ENCODE results near the gene DPF3. TPM values are rescaled to one million over a fixed set of nuclear protein-coding genes. Genes with fewer than 3 reads are reported as not detected.

DPF3 gene
- total and polyA plus RNA-seq, 11 donors = 13.5 to 53.8 (median 37.0) TPM

DNA sequence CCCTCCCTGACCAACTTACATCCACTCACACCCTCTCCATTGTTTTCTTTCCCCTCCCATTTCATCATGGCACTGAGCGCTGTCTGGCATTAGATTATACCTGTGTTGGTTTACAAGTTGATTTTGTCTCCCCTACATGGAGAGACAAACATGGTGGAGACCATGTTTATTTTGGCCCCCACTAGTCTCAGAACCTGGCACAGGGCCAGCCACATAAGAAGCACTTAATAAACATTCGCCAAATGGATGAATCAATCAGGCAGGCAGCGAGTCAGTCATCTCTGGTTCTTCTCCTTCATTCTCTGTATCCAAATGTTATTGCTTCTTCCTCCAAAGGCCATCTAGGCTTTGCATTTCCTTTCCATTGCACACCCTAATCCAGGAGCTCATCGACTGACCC is 177.4 kb downstream of the DPF3 start:
- Histone ChIP-seq H3K27me3 (no peaks in the 10 kb centered on the region), H3K4me3 (no peak overlapping the region), H3K4me1 (peaks cover 0 to 74% (median 32%) of the 10 kb centered on the region in 12 donors), H3K36me3 (peaks cover 0 to 13% (median 0%) of the 10 kb centered on the region in 9 donors), H3K27ac (peak overlapping the region; percentile 29 to 93 (median 88)), H3K9me3 (no peaks in the 10 kb centered on the region)
- no peak for ATAC-seq
- intact Hi-C loops (cut with DNase I) = loop anchor here in 7 of 10 donors (5.0 to 10.0 kb wide), 3 partner anchors 98 to 178 kb away; partner anchors contain the start of gene DPF3 (in 6 of the 7)
- 70 to 78% (median 71%) methylated on average over 4 of the region's 4 CpGs for WGBS, 4 donors
- TF ChIP-seq, protein P1, sequence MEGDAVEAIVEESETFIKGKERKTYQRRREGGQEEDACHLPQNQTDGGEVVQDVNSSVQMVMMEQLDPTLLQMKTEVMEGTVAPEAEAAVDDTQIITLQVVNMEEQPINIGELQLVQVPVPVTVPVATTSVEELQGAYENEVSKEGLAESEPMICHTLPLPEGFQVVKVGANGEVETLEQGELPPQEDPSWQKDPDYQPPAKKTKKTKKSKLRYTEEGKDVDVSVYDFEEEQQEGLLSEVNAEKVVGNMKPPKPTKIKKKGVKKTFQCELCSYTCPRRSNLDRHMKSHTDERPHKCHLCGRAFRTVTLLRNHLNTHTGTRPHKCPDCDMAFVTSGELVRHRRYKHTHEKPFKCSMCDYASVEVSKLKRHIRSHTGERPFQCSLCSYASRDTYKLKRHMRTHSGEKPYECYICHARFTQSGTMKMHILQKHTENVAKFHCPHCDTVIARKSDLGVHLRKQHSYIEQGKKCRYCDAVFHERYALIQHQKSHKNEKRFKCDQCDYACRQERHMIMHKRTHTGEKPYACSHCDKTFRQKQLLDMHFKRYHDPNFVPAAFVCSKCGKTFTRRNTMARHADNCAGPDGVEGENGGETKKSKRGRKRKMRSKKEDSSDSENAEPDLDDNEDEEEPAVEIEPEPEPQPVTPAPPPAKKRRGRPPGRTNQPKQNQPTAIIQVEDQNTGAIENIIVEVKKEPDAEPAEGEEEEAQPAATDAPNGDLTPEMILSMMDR (IDR thresholded peaks at IDR 0.05) = no peak
- no peak for TF ChIP-seq POLR2A (IDR thresholded peaks at IDR 0.05)
- no peak for DNase-seq

DNA sequence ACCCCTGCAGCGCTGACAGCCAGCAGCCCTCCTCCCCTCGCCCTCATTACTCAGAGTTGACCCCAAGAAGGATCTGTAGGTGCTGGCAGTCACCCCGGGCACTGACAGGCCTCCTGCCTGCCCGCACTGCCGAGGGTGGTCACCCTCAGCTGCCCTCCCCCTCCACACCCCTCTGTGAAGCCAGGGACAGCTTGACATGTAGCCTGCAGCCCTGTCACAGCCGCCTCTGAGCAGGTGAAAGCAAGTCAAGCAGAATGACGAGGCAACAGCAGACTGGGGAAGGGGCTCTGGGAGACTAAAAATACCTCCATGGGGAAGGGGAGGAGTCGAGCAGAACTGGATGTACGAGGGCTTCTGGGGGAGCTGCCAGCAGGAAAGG is 178.1 kb downstream of the DPF3 start:
- no peaks in the 10 kb centered on the region for H3K9me3 ChIP-seq
- H3K27me3 ChIP-seq = no peaks in the 10 kb centered on the region
- 22 to 38% (median 23%) methylated on average over 9 of the region's 9 CpGs for WGBS, 4 donors
- H3K27ac ChIP-seq = peak overlapping the region; percentile 74 to 93 (median 88)
- intact Hi-C loops (cut with DNase I) = loop anchor here in 7 of 10 donors (5.0 to 10.0 kb wide), 3 partner anchors 99 to 179 kb away; partner anchors contain the start of gene DPF3 (in 6 of the 7)
- H3K4me3 ChIP-seq = no peak overlapping the region
- H3K36me3 ChIP-seq = peaks cover 0 to 13% (median 0%) of the 10 kb centered on the region in 9 donors
- peak; percentile 59 to 92 (median 74) for DNase-seq
- no peak for TF ChIP-seq POLR2A (IDR thresholded peaks at IDR 0.05)
- TF ChIP-seq, protein P1 (IDR thresholded peaks at IDR 0.05) = no peak
- peaks cover 0 to 70% (median 32%) of the 10 kb centered on the region in 12 donors for H3K4me1 ChIP-seq
- ATAC-seq = peak; percentile 80 to 87 (median 82)

DNA sequence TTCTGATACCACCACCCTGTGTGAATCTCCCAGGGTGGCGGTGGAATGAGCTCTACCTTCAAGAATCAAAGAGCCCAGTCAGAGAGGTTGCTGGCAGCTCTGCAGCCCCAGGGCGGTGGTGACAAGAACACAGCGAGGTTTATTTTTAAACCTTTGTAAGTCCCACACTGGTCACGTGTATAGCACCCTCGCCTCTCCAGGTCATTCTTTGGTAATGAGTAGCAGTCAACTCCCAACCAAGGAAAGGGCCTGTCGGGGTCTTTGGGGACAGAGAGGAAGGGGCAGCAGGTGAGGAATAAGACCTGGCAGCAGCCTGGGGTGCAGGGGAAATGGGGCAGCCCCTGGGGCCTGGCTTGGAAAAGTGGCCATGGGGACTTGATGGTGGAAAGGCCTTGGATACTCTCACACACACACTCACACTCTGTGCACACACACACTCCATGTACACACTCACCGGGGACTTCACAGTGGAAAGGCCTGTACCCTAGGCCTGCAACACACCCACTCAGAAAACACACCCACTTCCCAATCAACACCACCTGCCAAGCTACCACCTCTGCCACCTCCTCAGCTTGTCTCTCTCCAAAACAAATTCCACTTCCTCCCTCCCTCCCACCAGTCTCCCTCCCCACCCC is 178.6 kb downstream of the DPF3 start:
- H3K4me1 ChIP-seq = peaks cover 0 to 67% (median 32%) of the 10 kb centered on the region in 12 donors
- intact Hi-C loops (cut with DNase I) = loop anchor here in 7 of 10 donors (5.0 to 10.0 kb wide), 3 partner anchors 99 to 179 kb away; partner anchors contain the start of gene DPF3 (in 6 of the 7)
- no peak overlapping the region for H3K4me3 ChIP-seq
- no peaks in the 10 kb centered on the region for H3K27me3 ChIP-seq
- WGBS, 4 donors = 36 to 55% (median 47%) methylated on average over 7 of the region's 7 CpGs
- peak in 4 of 5 donors; percentile 60 to 82 (median 75) for DNase-seq
- TF ChIP-seq, protein P1 (IDR thresholded peaks at IDR 0.05) = no peak
- no peak for TF ChIP-seq POLR2A (IDR thresholded peaks at IDR 0.05)
- no peaks in the 10 kb centered on the region for H3K9me3 ChIP-seq
- H3K27ac ChIP-seq = peak overlapping the region; percentile 74 to 93 (median 88)
- H3K36me3 ChIP-seq = peaks cover 0 to 13% (median 0%) of the 10 kb centered on the region in 9 donors
- ATAC-seq = peak; percentile 80 to 90 (median 84)

DNA sequence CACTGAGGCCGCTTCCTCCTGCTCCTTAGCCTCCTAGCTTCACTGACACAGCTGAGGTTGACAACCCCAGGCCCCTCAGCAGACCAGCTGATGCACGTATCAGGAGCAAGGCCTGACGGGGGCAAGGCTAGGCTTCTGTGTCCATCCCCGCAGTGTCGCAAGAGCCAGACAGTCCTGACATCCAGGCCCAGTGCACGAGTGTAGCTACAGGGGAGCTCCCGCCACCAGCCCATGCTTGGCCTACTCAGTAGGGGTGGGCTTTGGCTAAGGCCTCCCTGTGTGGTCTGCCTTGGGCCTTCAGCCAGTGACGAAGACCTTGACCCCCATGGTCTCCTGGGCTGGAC is 179.1 kb downstream of the DPF3 start:
- TF ChIP-seq, protein P1 (IDR thresholded peaks at IDR 0.05) = no peak
- no peak for TF ChIP-seq POLR2A (IDR thresholded peaks at IDR 0.05)
- Histone ChIP-seq H3K4me1 (peaks cover 0 to 66% (median 32%) of the 10 kb centered on the region in 12 donors), H3K36me3 (peaks cover 0 to 13% (median 0%) of the 10 kb centered on the region in 9 donors), H3K27me3 (no peaks in the 10 kb centered on the region), H3K9me3 (no peaks in the 10 kb centered on the region), H3K27ac (peak overlapping the region; percentile 74 to 93 (median 88)), H3K4me3 (no peak overlapping the region)
- ATAC-seq (peak; percentile 36 to 66 (median 60)), DNase-seq (peak in 3 of 5 donors; percentile 45 to 79 (median 76))
- intact Hi-C loops (cut with DNase I) = loop anchor here in 7 of 10 donors (5.0 to 10.0 kb wide), 3 partner anchors 100 to 180 kb away; partner anchors contain the start of gene DPF3 (in 7 of the 7)
- 48 to 55% (median 53%) methylated on average over 8 of the region's 8 CpGs for WGBS, 4 donors

All from heart left ventricle (tissue), 16 donors.